OCI-M2 (cell line): ENCODE results near the gene WDR93.

Source experiments
- DNase-seq: peaks from one replicate; lab custom pipeline; 2025; ENCODE audit not compliant: unreplicated experiment; lab: John Stamatoyannopoulos, UW

The WDR93 gene

DNA sequence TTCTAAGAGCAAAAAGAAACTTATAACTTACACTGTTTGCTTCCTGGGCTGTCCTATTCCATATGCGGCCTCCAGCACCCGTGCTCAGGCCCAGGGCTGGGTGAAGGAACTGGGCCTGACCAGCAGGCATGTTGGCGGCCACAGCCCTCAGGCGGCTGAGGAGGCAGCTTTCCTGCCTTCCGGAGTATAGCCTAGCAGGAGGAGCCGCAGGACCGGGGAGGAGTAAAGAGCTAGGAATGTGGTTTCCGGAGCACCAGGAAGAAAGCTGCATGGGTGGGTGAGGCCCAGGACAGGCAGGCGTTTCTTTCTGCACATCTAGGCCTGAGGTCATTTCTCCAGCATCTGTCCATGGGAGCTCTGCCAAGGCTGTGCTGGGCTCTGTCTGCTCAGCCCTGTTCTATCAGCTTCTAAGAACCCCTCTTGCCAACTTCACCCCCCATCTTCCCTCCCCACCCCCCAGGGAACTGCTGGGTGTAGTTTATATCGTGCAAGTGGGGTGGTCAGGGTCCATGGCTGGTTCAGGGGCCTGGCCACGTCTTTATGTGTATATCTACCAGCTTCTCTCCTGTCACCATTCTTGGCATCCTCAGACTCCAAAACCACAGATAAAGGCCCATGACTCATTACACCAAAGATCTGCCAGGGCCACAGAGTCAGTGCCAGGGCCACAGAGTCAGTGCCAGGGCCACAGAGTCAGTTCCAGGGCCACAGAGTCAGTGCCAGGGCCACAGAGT, 27.6 kb upstream of the WDR93 start:
- DNase-seq, result no peak

DNA sequence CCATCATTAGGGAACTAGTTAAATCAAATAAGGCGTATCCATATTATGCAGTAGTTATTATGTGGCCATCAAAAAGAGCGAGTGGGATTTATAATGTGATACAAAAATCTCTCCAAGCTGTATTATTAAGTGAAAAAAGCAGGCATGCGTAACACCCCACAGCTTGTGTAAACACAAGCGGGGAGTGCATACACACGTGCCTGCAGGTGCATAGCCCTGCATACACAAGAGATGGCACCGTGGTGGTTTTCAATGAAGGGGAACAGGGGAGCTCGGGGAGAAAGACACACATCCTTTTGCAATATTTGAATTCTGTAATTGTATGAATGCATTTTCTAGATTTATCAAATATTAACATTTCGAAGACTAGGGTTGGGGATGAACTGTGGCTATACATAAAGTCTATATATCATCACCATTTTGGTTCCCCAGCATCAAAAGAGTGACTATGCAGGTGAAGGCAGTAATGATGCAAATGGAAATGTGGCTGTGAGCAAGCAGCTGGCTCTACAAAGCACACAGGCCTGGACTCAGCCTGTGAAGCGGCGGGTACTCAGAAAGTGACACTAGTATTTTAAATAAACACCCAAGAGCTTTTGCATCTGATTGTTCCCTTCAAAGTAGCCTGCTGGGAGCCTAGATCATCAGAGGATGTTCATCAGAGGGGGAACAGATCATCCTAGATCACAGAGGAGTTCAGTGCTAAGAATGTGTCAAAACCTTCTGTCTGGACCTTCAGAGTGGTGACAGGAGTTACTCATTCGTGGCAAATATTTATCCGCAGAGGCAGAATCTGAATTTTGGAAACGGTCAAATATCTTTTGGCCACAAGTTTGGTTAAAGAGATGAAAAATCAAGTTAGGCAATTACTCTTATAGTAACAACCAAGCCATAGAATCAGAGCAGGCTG, 25.9 kb upstream of the WDR93 start:
- DNase-seq, result no peak

DNA sequence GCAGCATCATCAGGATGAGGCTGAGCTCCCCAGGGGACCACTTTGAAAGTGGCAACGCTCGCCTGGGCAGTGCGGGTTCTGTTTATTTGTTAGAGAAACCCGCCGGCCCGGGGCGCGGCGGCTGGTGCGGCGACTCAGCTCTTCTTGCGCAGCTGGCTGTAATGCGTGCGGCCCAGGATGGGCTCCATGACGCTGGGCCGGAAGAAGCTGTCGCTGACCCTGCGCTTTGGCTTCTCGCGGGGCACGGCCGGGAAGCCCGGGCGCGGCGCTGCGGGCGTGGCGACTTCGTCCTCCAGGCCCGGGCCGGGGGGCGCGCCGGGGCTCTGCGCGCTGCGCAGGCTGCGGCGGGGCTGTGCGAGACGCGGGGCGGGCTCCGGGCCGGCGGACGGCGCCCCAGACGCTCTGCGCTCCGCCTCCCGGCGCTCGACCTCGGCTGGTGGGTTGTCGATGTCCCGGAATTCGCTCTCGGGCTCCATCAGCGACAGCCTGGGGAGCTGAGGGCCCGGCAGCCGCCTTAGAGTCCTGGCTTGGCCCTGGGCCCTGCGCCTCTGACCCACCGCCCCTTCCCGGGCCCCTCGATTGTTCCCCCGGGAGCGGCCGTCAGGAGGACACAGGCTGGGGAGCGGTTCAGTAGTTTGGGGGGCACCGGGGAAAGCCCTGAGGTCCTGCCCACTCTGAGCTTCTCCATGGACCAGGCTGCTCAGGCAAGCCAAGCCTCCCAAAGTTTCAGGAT, 25.0 kb upstream of the WDR93 start:
- DNase-seq, result no peak

DNA sequence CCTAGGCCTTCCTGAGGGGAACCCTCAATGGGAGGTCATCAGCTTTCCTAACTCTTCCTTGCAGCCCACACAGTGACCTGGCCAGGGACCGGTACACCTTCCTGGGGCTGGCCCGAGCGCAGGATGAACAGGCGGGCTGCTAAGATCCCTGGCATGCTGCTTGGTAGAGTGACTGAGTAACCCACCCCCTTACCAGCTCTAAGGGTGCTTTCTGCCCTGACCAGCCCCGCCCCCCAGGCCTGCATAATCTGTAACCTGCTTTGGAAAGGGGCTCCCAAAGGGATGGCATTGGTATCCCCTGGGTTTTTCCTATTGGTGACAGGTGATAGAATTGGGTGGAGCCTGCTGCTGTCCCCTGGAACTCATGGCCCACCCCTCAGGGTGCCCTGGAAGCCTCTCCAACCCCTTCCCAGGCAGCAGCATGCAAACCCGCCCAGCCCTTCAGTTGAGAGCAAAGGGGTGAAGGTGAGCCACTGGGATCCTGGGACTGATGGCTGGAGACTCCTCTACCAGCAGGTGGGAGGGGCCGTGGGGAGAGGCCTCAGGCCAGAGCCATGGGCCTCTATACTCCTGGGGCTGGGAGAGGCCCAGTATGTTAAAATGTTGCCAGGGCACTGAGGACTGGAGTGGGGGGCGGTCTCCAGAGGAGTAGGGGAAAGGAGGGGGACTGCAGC, 24.3 kb upstream of the WDR93 start:
- no peak for DNase-seq

DNA sequence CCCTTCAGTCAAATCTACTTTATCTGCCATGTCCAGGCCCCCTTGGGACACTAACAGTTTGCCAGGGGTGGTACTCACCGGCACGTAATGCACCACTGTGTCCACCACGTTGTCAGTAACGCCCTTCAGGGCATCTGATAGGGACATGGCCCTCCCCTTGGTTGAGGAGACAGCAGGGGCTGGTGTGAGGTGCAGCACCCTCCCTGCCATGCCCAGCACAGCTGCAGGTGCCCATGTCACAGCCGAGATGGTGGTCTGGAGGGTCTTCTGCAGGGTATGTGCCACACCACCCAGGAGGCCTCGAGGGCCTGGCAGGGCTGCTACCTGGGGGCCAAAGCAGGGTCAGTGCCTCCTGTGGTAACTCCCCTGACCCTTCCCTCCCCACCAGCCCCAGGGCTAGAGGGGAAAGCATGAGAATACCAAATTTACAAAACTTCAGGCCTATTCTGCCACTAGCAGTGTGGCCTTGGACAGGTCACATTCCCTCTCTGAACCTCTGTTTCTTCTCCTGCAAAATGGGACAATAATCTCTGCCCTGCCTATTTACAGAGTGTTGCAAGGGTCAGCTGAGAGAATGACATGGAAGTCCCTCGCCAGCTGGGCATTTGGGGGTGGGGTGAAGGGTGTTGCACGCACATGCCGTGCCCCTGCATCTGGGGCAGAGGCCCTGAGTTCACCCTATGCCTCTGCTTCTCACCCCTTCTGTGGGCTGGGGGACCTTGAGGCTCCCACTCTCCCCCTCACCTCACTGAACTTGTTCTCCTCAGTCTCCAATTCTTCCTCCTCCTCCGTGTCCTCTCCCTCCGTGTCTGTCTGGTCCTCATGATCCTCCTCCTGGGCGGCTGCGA, 23.5 kb upstream of the WDR93 start:
- DNase-seq, result no peak

DNA sequence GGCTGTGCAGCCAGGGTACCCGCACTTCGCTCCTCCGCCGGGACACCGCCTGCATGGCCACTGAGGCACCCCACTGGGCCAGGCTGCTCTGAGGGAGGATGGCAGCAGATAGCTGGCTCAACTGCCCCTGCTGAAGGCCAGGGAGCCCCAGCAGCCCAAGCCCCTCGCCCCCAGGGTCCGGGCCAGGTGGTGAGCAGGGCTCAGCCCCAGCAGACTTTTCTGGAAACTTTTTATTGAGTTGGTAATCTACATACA, 23.0 kb upstream of the WDR93 start:
- no peak for DNase-seq

DNA sequence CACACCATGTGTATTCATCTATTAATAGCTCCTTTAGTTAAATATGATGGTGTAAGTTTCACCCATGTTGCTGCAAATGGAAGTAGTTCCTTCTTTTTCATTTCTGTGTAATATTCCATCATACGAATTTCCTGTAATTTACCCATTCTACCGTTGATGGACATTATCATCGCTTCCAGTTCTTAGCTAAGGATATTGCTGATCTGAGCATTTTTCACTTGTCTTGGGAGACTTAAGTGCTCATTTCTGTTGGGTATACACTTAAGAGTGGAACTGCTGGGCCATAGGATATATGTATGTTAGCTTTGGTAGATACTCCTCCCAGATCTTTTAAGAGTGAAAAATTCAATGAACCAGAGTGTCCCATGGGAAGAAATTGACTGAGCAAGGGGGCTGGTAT, 22.4 kb upstream of the WDR93 start:
- no peak for DNase-seq

DNA sequence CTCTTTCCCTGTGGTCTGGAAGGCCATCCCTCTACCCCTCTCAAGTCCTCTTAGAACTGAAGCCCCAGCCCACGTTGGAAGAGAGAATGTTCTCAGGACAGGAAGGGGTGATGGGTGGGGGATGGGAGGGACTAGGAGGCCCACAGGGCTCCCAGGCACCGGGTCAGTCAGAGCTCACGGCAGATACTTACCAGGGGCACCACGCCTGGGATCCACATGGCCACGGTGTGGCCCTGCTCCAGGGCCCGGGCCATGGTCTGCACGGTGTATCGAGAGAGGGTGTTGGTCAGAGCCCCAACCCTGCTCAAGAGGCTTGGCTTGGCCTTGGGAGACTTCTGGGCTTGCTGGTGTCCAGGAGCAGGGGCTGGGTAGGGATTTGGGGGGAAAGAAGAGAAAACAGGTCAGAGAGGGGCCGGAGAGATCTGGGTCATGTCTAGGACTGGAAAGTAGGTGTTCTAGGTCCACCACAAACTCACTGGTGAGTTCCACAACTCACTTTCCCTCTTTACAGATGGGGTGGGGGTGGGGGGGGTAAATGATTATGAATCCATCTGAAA, 21.2 kb upstream of the WDR93 start:
- no peak for DNase-seq

DNA sequence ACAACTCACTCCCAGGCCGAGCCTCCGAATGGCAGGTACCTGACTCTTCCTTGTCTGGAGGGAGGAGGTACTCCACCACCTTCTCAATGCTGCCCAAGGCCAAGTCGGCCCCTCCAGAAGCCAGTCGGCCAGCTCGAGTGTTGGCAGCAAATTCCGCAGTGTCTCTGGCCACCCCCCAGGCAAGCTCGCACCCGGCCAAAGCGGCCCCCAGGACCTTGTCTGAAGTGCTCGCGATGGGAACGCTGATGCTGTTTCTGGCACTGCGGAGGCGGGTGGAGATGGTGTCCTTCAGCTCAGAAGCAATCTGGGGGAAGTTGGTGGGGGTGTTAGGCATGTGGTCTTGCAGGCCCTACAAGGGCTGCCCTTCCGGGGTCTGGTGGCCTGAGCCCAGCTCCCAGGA, 20.7 kb upstream of the WDR93 start:
- DNase-seq, result no peak

DNA sequence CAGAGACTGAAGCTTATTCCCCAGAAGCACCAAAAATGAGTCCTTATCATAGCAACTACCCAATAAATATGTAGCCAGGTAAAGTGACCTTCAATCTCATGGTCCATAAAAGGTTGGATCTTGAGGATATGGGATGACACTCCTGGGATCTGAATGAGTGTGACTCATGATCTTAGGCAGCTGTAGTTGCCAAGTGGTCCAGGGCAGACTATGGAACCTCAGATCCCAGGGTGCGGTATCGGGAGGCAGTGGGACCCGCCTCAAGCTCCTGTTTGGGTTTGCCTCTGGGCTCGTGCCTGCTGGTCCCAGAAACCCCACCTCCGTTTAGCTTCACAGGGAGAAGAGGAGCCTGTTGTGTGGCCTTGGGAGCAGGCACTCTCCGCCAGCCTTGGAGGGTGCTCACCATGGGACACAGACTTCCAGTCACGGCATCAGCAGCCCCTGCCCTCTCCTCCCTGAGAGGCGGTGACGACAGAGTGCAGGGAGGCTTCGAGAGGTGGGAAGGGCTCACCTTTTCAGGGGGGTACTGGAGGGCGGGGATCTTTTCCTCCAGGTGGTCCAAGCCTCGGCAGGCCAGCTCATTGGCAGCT, 19.5 kb upstream of the WDR93 start:
- DNase-seq, result no peak

DNA sequence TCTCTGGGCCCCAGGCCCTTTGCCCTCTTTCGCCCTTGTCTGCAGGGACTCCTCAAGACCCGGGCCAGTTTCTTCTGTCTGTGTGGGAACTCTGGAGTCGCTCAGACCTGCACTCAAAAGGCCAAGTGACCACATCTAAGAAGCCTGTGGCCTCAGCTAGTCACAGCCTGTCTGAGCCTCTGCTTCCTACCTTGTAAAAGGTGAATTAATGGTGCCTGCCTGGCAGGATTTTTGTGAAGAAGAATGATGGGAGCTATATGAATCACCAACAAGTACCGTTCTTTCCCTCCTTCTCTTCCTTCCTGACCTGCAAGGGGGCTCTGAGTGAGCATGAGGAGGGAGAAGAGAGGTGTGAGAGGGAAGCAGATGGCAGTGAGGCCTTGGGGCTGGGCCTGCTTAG, 18.9 kb upstream of the WDR93 start:
- no peak for DNase-seq

DNA sequence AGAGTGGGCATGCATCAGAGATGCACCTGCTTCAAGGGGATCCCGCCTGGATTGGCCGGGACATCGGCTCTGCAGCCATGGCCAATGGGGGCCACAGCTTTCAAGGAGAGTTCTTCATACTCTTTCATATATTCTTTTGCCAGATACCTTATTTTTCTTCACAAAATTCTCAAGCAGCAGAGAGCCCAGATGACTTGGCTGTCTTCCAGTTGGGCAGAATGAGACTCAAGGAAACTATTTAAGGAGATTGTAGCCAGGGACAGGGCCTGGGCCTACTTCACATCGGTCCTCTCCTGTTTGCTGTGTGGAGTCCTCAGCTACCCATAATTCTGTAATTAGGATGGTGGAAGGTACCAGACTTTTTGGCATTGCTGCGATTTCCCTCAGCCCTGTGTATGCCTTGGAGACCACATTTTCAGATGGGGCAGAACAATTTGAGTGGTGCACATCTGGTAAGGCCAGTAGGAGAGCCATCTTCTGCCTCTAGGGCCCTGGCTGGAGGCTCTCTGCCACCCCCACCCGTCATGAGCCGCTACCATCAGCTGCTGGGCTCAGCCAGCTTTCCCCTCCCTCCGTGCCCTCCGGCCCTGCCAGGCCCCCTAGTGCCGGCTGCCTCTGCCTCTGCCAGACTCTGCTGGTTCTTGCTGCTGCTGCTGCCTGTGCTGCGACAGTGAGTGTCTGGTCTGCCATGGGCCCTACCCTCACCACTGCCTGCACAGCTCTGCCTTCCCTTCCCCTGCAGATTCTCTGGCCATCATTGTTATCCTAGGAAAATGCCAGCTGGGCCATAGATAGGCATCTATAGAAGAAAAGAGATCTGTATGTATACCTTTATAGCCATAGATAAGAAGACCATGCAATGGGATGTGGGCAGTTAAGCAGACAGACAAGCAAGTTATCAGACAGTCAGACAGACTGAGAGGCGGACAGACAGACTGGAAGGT, 18.1 kb upstream of the WDR93 start:
- no peak for DNase-seq

DNA sequence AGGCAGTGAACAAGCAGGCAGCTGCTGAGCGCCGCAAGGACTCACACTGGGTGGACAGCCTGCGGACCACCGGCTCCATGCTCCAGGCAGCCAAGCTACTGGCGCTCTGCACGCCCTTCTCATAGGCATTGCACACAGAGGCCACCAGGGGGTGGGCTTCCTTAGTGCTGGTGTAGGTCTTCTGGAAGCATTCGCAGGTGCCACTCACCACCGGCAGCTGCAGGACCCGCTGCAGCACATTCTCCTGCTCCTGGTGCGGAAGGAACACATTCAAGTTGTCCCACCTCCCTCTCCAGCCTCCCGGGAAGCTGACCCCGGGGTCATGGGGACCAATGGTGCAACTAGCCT, 17.5 kb upstream of the WDR93 start:
- DNase-seq, result no peak

DNA sequence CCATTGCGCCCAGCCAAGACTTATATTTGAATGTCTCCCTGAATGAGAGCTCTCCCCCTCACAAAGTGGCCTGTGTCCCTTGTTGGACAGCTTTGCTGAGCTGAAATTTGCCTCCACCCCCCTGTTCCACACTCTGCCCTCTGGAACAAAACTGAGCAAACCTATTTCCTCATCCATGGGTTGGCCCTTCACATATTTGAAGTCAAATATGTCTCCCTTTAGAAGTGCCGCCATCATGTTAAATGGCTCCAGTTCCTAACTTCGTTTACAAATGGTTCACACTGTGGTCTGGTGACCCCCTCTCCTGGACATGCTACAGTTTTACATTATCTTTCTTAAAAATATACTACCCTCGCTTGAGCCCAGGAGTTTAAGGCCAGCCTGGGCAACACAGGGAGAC, 16.1 kb upstream of the WDR93 start:
- no peak for DNase-seq

DNA sequence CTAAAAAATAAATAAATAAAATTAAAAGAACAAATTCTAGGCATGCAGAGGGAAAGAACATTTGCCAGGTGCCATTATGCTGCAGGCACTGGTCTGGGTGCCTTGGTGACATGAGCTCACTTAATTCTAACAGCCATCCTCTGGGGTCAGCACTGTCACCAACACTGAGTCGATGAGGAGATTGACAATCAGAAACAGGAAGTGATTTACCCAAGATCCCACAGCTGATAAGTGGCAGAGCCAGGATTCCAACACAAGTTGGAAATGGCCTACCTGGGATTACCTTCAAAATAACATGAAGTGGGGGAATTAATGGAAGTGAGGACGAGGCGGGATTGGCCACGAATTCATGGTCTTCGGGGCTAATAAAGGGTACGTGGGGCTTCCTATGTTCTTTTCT, 15.0 kb upstream of the WDR93 start:
- DNase-seq, result no peak

DNA sequence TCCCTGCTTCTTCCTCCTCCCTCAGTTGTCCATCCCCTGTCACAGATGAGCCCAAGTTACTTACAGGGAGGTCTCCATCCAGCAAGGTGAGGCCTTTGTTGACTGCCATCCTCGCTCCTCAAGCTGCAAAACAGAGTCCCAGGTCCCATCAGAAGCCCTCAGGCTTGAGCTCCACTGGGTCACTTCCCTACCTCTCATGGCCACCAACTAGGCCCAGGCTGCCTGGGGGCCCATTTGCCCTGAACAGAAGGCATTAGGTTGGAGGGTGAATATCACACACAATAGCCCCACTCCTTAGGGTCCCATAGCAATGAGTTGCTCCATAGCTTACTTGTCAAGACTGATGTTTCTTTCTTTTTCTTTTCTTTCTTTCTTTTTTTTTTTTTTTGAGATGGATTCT, 13.2 kb upstream of the WDR93 start:
- no peak for DNase-seq

DNA sequence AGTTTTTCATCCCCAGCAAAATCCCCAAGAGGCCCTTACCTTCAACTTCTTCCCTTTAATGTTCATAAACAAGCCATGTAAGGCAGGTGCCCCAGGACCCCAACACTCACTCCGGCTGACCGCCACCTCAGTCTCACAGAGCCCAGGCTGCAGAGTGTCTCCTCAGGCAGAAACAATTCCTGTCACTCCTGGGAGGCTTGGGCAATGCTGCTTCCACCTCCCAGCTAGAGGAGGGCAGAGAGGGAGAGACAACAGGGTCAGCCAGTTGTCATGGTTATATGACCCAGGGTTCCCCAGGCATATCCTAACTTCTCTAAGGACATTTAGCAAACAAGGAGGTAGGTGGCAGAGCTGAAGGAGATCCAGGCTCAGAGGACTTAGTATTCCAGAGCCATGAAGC, 11.4 kb upstream of the WDR93 start, which contains the start of gene PLIN1:
Gene PLIN1, minus strand, starts transcription at position 156 of the 400 bp plus-strand sequence. CDS start 1,878 bp downstream, outside the sequence.
- DNase-seq, result no peak

DNA sequence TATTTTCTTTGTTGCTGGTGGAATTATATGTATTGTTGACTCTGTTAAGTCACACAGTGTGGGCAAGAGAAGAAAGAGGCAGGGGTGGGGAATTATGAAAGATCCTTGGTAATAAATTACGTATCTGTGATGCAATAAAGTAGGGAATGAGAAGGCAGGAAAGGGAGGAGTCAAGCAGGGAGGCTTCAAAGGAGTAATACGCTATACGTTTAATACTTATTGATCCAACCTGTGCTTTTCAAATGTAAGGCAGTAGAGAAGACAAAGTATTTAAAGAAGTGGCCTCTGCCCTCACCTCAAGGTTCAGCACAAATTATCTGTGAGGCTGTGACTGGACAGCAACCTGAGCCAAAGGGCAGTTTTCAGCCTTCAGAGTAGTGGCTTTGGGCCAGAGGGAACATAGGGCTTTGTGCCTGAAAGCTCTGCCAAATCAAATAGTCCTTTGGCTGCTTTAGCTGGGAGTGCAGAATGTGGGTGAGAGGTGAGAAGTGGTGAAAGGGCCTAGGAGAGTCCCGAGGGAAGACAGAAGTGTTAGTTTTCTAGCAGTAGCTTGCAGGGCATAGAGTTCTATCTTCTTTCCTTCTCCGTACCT, 10.2 kb upstream of the WDR93 start:
- DNase-seq, result no peak
